DOHH2 (cell line): ENCODE results near the gene GNS.
A peak's percentile ranks its signal among the peaks of the same experiment; 100 is the strongest.

Source experiments
- H3F3A ChIP-seq: fragments of 200-600 bp; sonication (generic), shearing (Covaris generic); 2 replicates; pipeline ENCODE4 v1.6.0; 2016; ENCODE audit warnings: antibody characterized with exemption, mild to moderate bottlenecking; ENCODE audit not compliant: control insufficient read depth, insufficient read depth
- H3K27ac ChIP-seq: fragments of 200-600 bp; sonication (generic); 2 replicates; pipeline ENCODE4 v1.5.1; 2014; ENCODE audit warnings: low read depth, mild to moderate bottlenecking, low read length, moderate library complexity
- H3K27me3 ChIP-seq: fragments of 200-600 bp; sonication (generic); 2 replicates; pipeline ENCODE4 v1.6.1; 2014; ENCODE audit warnings: mild to moderate bottlenecking, low read length, mixed read lengths; ENCODE audit not compliant: control insufficient read depth
- H3K36me3 ChIP-seq: fragments of 200-600 bp; sonication (generic); 2 replicates; pipeline ENCODE4 v1.6.1; 2014; ENCODE audit warnings: mild to moderate bottlenecking, low read length, moderate library complexity, mixed read lengths; ENCODE audit not compliant: control insufficient read depth
- H3K4me1 ChIP-seq: fragments of 200-600 bp; sonication (generic); 2 replicates; pipeline ENCODE4 v1.6.1; 2014; ENCODE audit warnings: mild to moderate bottlenecking, low read length, mixed read lengths; ENCODE audit not compliant: control insufficient read depth
- H3K4me2 ChIP-seq: fragments of 200-600 bp; sonication (generic); 2 replicates; pipeline ENCODE4 v1.6.0; 2014; ENCODE audit warnings: mild to moderate bottlenecking, low read length, moderate library complexity
- H3K4me3 ChIP-seq: fragments of 200-600 bp; sonication (generic); 2 replicates; pipeline ENCODE4 v1.5.1; 2014; ENCODE audit warnings: mild to moderate bottlenecking, low read length, mixed read lengths
- H3K79me2 ChIP-seq: fragments of 200-600 bp; sonication (generic); 2 replicates; pipeline ENCODE4 v1.6.1; 2014; ENCODE audit warnings: mild to moderate bottlenecking, low read length, mixed read lengths; ENCODE audit not compliant: control insufficient read depth
- H3K9me2 ChIP-seq: fragments of 200-600 bp; sonication (generic); replicated peaks from 2 replicates; pipeline ENCODE4 v1.6.1; 2014; ENCODE audit warnings: mild to moderate bottlenecking, low read length, mixed read lengths; ENCODE audit not compliant: control insufficient read depth
- H3K9me3 ChIP-seq: fragments of 200-600 bp; sonication (generic); 2 replicates; pipeline ENCODE4 v1.6.1; 2014; ENCODE audit warnings: antibody characterized with exemption, low read length, mixed read lengths; ENCODE audit not compliant: control insufficient read depth, insufficient read depth
- H4K20me1 ChIP-seq: fragments of 200-600 bp; sonication (generic); 2 replicates; pipeline ENCODE4 v1.6.0; 2014; ENCODE audit warnings: low read depth, mild to moderate bottlenecking, antibody characterized with exemption, low read length, moderate library complexity; ENCODE audit not compliant: control insufficient read depth, insufficient read depth
- CTCF ChIP-seq: fragments of 200-600 bp; sonication (generic); IDR thresholded peaks from one replicate; pipeline ENCODE4 v1.5.1; 2014; ENCODE audit warnings: antibody characterized with exemption, mild to moderate bottlenecking, low read depth, low read length; ENCODE audit not compliant: poor library complexity, severe bottlenecking
- EZH2phosphoT487 ChIP-seq: fragments of 200-600 bp; sonication (generic); IDR thresholded peaks from 2 replicates; pipeline ENCODE4 v1.6.1; 2017; ENCODE audit warnings: borderline replicate concordance, mild to moderate bottlenecking, antibody characterized with exemption, low read length, moderate library complexity, mixed read lengths

The GNS gene

GRCh38 chr12:64796205-64796845 lies 37.1 kb upstream of the GNS start:
- Histone ChIP-seq H3K9me2 (no peaks in the 10 kb centered on the region), H3K4me2 (no peak overlapping the region), H3K27me3 (peaks cover 34% of the 10 kb centered on the region), H3K36me3 (no peaks in the 10 kb centered on the region), H3K4me3 (no peak overlapping the region), H3K4me1 (no peaks in the 10 kb centered on the region), H3F3A (no peaks in the 10 kb centered on the region), H3K79me2 (no peaks in the 10 kb centered on the region), H3K27ac (no peak overlapping the region), H3K9me3 (no peaks in the 10 kb centered on the region), H4K20me1 (no peaks in the 10 kb centered on the region)
- TF ChIP-seq CTCF (peak; percentile 86), EZH2phosphoT487 (no peak)

GRCh38 chr12:64794305-64794704 lies 35.1 kb upstream of the GNS start:
- H3K27ac ChIP-seq, result no peak overlapping the region
- peaks cover 26% of the 10 kb centered on the region for H3K27me3 ChIP-seq
- no peaks in the 10 kb centered on the region for H3K79me2 ChIP-seq
- TF ChIP-seq CTCF (no peak), EZH2phosphoT487 (no peak)
- no peaks in the 10 kb centered on the region for H3K36me3 ChIP-seq
- H3K4me3 ChIP-seq, result no peak overlapping the region
- H3F3A ChIP-seq, result no peaks in the 10 kb centered on the region
- H4K20me1 ChIP-seq, result no peaks in the 10 kb centered on the region
- no peaks in the 10 kb centered on the region for H3K9me2 ChIP-seq
- H3K4me1 ChIP-seq, result no peaks in the 10 kb centered on the region
- no peak overlapping the region for H3K4me2 ChIP-seq
- no peaks in the 10 kb centered on the region for H3K9me3 ChIP-seq

GRCh38 chr12:64793610-64794009 lies 34.4 kb upstream of the GNS start:
- Histone ChIP-seq H4K20me1 (no peaks in the 10 kb centered on the region), H3K79me2 (no peaks in the 10 kb centered on the region), H3K36me3 (no peaks in the 10 kb centered on the region), H3K4me2 (no peak overlapping the region), H3K9me3 (no peaks in the 10 kb centered on the region), H3F3A (no peaks in the 10 kb centered on the region), H3K27ac (no peak overlapping the region), H3K9me2 (no peaks in the 10 kb centered on the region), H3K27me3 (peaks cover 23% of the 10 kb centered on the region), H3K4me3 (no peak overlapping the region), H3K4me1 (no peaks in the 10 kb centered on the region)
- TF ChIP-seq EZH2phosphoT487, result no peak
- no peak for TF ChIP-seq CTCF
